Right lobe of liver (tissue), 6 donors: ENCODE measurements around the gene COL5A1. TPM values are rescaled to one million over a fixed set of nuclear protein-coding genes. Genes with fewer than 3 reads are reported as not detected.
A peak's percentile ranks its signal among the peaks of the same experiment; 100 is the strongest.

Experiments
- ATAC-seq, 4 donors: fragments of 200-7000 bp; cut with Tn5 transposase; one replicate each; pipeline ENCODE4 v1.9.1; 2020; ENCODE audit warnings: mild to moderate bottlenecking in 4 of 4, moderate library complexity in 4 of 4
- DNase-seq, 3 donors: peaks; one replicate each; pipeline ENCODE4 v3.0.0-alpha.2; 2020
- H3K27ac ChIP-seq, 3 donors: fragments of 200-600 bp; one replicate each; pipeline ENCODE4 v1.8.0; 2022
- H3K27me3 ChIP-seq, 2 donors: fragments of 200-600 bp; one replicate each; pipeline ENCODE4 v1.8.0; 2022
- H3K36me3 ChIP-seq, 4 donors: fragments of 200-600 bp; sonication (generic) in 1 of 4; one replicate each; pipeline versions ENCODE4 v1.5.1 to v1.8.0; 2017 to 2022; ENCODE audit warnings: control low read depth in 1 of 4
- H3K4me1 ChIP-seq, 4 donors: fragments of 200-600 bp; sonication (generic) in 1 of 4; one replicate each; pipeline versions ENCODE4 v1.5.1 to v1.8.0; 2017 to 2022; ENCODE audit warnings: control low read depth in 1 of 4
- H3K4me3 ChIP-seq, 3 donors: fragments of 200-600 bp; one replicate each; pipeline ENCODE4 v1.8.0; 2022
- H3K9me3 ChIP-seq, 4 donors: fragments of 200-600 bp; sonication (generic) in 1 of 4; one replicate each; pipeline versions ENCODE4 v1.5.1 to v1.8.0; 2017 to 2022; ENCODE audit warnings: control low read depth in 1 of 4
- CTCF ChIP-seq, 4 donors: fragments of 200-600 bp in 3 of 4; fragments of 450-650 bp in 1 of 4; IDR thresholded peaks; one replicate each; pipeline versions ENCODE4 v1.5.1 to v1.8.0; 2016 to 2022; ENCODE audit warnings: antibody characterized with exemption in 4 of 4, mild to moderate bottlenecking in 2 of 4
- POLR2A ChIP-seq: fragments of 450-650 bp; IDR thresholded peaks from one replicate; pipeline ENCODE4 v1.6.1; 2017; ENCODE audit warnings: antibody characterized with exemption, mild to moderate bottlenecking
- WGBS: methylation state at CpG from one replicate; pipeline ENCODE4 v1.1.6; 2018; ENCODE audit warnings: low coverage, low lambda C conversion rate; ENCODE audit not compliant: insufficient coverage; ENCODE audit errors: missing lambda C conversion rate; 5-methylcytosine and 5-hydroxymethylcytosine counted together
- intact Hi-C, 2 donors: fragments of 100-400 bp; cut with DNase I; formaldehyde crosslinking; loops; one replicate each; pipeline versions ENCODE4 v1.11.2 to v1.14.1; 2022
- total RNA-seq, 6 experiments: library from RNA; depleted of rRNA in 2 of 6; stranded (reverse); fragments of >200 nt in 2 of 6; fragmentation: NEBNext Ultra II Directional in 3 of 6; extraction: Animal tissue kit (Norgen Biotek cat#: 25700) in 3 of 6; gene quantifications; one replicate each; pipeline versions ENCODE4 v1.1.0 to v1.2.4, GENCODE V29; 2016 to 2023
- donor health status: DM: no; HTN: yes; CAD: no.
- donor health status: DM: no; HTN: no; CAD: no.
- donor health status: DM: no; HTN: no; CAD: no.
- donor health status: DM: no; HTN: yes; CAD: no.
- donor health status: DM: no; HTN: yes; CAD: no.

COL5A1 gene
- total RNA-seq, 6 experiments from 2014 or later = 1.5 to 17.0 (median 7.7) TPM

GRCh38 chr9:134698587-134699342, 57.2 kb downstream of the COL5A1 start:
- Histone ChIP-seq H3K4me1 (no peaks in the 10 kb centered on the region), H3K27ac (no peak overlapping the region), H3K36me3 (no peaks in the 10 kb centered on the region), H3K4me3 (no peak overlapping the region), H3K27me3 (no peaks in the 10 kb centered on the region), H3K9me3 (no peaks in the 10 kb centered on the region)
- ATAC-seq = peak; percentile 82 to 93 (median 87)
- peak; percentile 70 to 77 (median 74) for DNase-seq
- intact Hi-C loops = loop anchor here in 1 of 2 donors (10.0 kb wide), 1 partner anchor 716 kb away; no protein-coding TSS in a partner anchor
- TF ChIP-seq POLR2A (no peak), CTCF (IDR thresholded peaks at IDR 0.05) (peak; percentile 69 to 95 (median 88))
- WGBS = 36% methylated on average over 3 of the region's 19 CpGs

GRCh38 chr9:134699343-134699740, 57.7 kb downstream of the COL5A1 start:
- H3K4me1 ChIP-seq = no peaks in the 10 kb centered on the region
- H3K9me3 ChIP-seq = no peaks in the 10 kb centered on the region
- intact Hi-C loops = loop anchor here in 1 of 2 donors (10.0 kb wide), 1 partner anchor 715 kb away; no protein-coding TSS in a partner anchor
- H3K27me3 ChIP-seq = no peaks in the 10 kb centered on the region
- no peak overlapping the region for H3K4me3 ChIP-seq
- WGBS = 48% methylated on average over 5 of the region's 6 CpGs
- H3K36me3 ChIP-seq = no peaks in the 10 kb centered on the region
- DNase-seq (no peak), ATAC-seq (no peak)
- no peak overlapping the region for H3K27ac ChIP-seq
- TF ChIP-seq CTCF (IDR thresholded peaks at IDR 0.05) = no peak

- TF ChIP-seq CTCF (IDR thresholded peaks at IDR 0.05) = no peak
- no peak for TF ChIP-seq POLR2A
- ATAC-seq = no peak
- Histone ChIP-seq H3K27ac (no peak overlapping the region), H3K36me3 (no peaks in the 10 kb centered on the region), H3K4me1 (no peaks in the 10 kb centered on the region), H3K27me3 (no peaks in the 10 kb centered on the region), H3K4me3 (no peak overlapping the region), H3K9me3 (no peaks in the 10 kb centered on the region)
- no peak for DNase-seq
- intact Hi-C loops = loop anchor here in 1 of 2 donors (10.0 kb wide), 1 partner anchor 284 kb away; no protein-coding TSS in a partner anchor
- WGBS = 54% methylated on average over 16 of the region's 30 CpGs
Measured at GRCh38 chr9:134700636-134701350, 59.2 kb downstream of the COL5A1 start.

- DNase-seq = no peak
- no peaks in the 10 kb centered on the region for H3K36me3 ChIP-seq
- H3K9me3 ChIP-seq = no peaks in the 10 kb centered on the region
- 68% methylated on average over 5 of the region's 22 CpGs for WGBS
- no peak for TF ChIP-seq CTCF (IDR thresholded peaks at IDR 0.05)
- no peak for TF ChIP-seq POLR2A
- ATAC-seq = no peak
- intact Hi-C loops = loop anchor here in 1 of 2 donors (10.0 kb wide), 1 partner anchor 283 kb away; no protein-coding TSS in a partner anchor
- H3K27me3 ChIP-seq = no peaks in the 10 kb centered on the region
- no peak overlapping the region for H3K27ac ChIP-seq
- H3K4me3 ChIP-seq = no peak overlapping the region
- no peaks in the 10 kb centered on the region for H3K4me1 ChIP-seq
Measured at GRCh38 chr9:134701581-134702259, 60.1 kb downstream of the COL5A1 start.
